HG02588 (cell line): ENCODE measurements around the gene RNF152.

Source experiments
- ATAC-seq: cut with Tn5 transposase; IDR thresholded peaks from one replicate; pipeline ENCODE4 v1.9.1; 2021; ENCODE audit warnings: mild to moderate bottlenecking, moderate library complexity; ENCODE audit not compliant: unreplicated experiment

The RNF152 gene

GRCh38 chr18:61892683-61893308 is at the start of gene RNF152:
Gene RNF152 (minus strand): TSS chr18:61893007. CDS start chr18:61816463, 76,544 bp downstream.
- no peak for ATAC-seq

GRCh38 chr18:61941948-61942471 is 49.2 kb upstream of the RNF152 start:
- no peak for ATAC-seq

GRCh38 chr18:61939046-61939674 is 46.4 kb upstream of the RNF152 start:
- ATAC-seq: no peak

GRCh38 chr18:61935362-61935761 is 42.6 kb upstream of the RNF152 start:
- ATAC-seq: no peak

- no peak for ATAC-seq
Observed at GRCh38 chr18:61931654-61932379, 39.0 kb upstream of the RNF152 start.

- ATAC-seq: no peak
Observed at GRCh38 chr18:61929881-61930640, 37.3 kb upstream of the RNF152 start.

GRCh38 chr18:61926532-61926931 is 33.7 kb upstream of the RNF152 start:
- no peak for ATAC-seq

GRCh38 chr18:61924550-61924949 is 31.7 kb upstream of the RNF152 start:
- ATAC-seq: no peak

GRCh38 chr18:61922435-61922834 is 29.6 kb upstream of the RNF152 start:
- ATAC-seq: no peak

GRCh38 chr18:61921621-61922235 is 28.9 kb upstream of the RNF152 start:
- ATAC-seq: no peak

- no peak for ATAC-seq
Observed at GRCh38 chr18:61917818-61918217, 25.0 kb upstream of the RNF152 start.

GRCh38 chr18:61912476-61912875 is 19.7 kb upstream of the RNF152 start:
- no peak for ATAC-seq

- no peak for ATAC-seq
Observed at GRCh38 chr18:61910101-61910500, 17.3 kb upstream of the RNF152 start.

GRCh38 chr18:61908661-61909060 is 15.9 kb upstream of the RNF152 start:
- no peak for ATAC-seq

- ATAC-seq: peak; percentile 97
Observed at GRCh38 chr18:61901323-61901986, 8.6 kb upstream of the RNF152 start.

- no peak for ATAC-seq
Observed at GRCh38 chr18:61900504-61901281, 7.9 kb upstream of the RNF152 start.

- ATAC-seq: no peak
Observed at GRCh38 chr18:61898640-61899101, 5.9 kb upstream of the RNF152 start.

GRCh38 chr18:61896757-61897156 is 4.0 kb upstream of the RNF152 start:
- ATAC-seq: no peak

- ATAC-seq: no peak
Observed at GRCh38 chr18:61896118-61896517, 3.3 kb upstream of the RNF152 start.
